Liver (tissue), 9 donors: Measurements from ENCODE around the gene CCDC126. TPM values are rescaled to one million over a fixed set of nuclear protein-coding genes. Genes with fewer than 3 reads are reported as not detected.

Experiments
- DNase-seq: peaks from one replicate; pipeline ENCODE4 v3.0.0-alpha.2; 2017; ENCODE audit warnings: low spot score
- H3K27ac ChIP-seq, 2 donors: one replicate each; pipeline ENCODE4 v1.7.0; 2013; ENCODE audit warnings: inconsistent platforms in 2 of 2, low read length in 2 of 2, control low read depth in 1 of 2, low read depth in 1 of 2, mild to moderate bottlenecking in 1 of 2
- H3K27me3 ChIP-seq, 4 donors: one replicate each; pipeline versions ENCODE4 v1.6.1 to v1.7.0; 2013; ENCODE audit warnings: low read length in 3 of 4, inconsistent platforms in 1 of 4, mild to moderate bottlenecking in 1 of 4, moderate library complexity in 1 of 4; ENCODE audit not compliant: control insufficient read depth in 4 of 4, insufficient read depth in 4 of 4
- H3K36me3 ChIP-seq, 4 donors: one replicate each; pipeline versions ENCODE4 v1.6.1 to v1.7.0; 2013; ENCODE audit warnings: low read length in 3 of 4, mild to moderate bottlenecking in 3 of 4, low read depth in 1 of 4, moderate library complexity in 1 of 4; ENCODE audit not compliant: control insufficient read depth in 4 of 4, insufficient read depth in 3 of 4
- H3K4me1 ChIP-seq, 4 donors: one replicate each; pipeline versions ENCODE4 v1.6.1 to v1.7.0; 2013; ENCODE audit warnings: low read length in 3 of 4, mild to moderate bottlenecking in 3 of 4, moderate library complexity in 1 of 4; ENCODE audit not compliant: control insufficient read depth in 4 of 4, insufficient read depth in 4 of 4
- H3K4me3 ChIP-seq, 3 donors: one replicate each; pipeline versions ENCODE4 v1.6.1 to v1.7.0; 2013; ENCODE audit warnings: low read length in 3 of 3, control low read depth in 1 of 3, low read depth in 1 of 3, mild to moderate bottlenecking in 1 of 3
- H3K9ac ChIP-seq, 2 donors: one replicate each; pipeline ENCODE4 v1.7.0; 2013; ENCODE audit warnings: low read length in 2 of 2, mild to moderate bottlenecking in 2 of 2, moderate library complexity in 2 of 2, control low read depth in 1 of 2, low read depth in 1 of 2
- H3K9me3 ChIP-seq, 4 donors: one replicate each; pipeline versions ENCODE4 v1.6.1 to v1.7.0; 2013; ENCODE audit warnings: low read length in 3 of 4; ENCODE audit not compliant: control insufficient read depth in 4 of 4
- EGR1 ChIP-seq, 2 donors: IDR thresholded peaks; 2 replicates each; pipeline ENCODE4 v1.6.1; 2016 to 2018; ENCODE audit warnings: antibody characterized with exemption in 2 of 2, low read depth in 2 of 2
- FOXA2 ChIP-seq: IDR thresholded peaks from 2 replicates; pipeline ENCODE4 v1.6.1; 2016; ENCODE audit warnings: antibody characterized with exemption
- GABPA ChIP-seq, 2 donors: IDR thresholded peaks in 1 of 2; conservative IDR thresholded peaks in 1 of 2; 2 replicates each; pipeline ENCODE4 v1.6.1; 2016; ENCODE audit warnings: antibody characterized with exemption in 2 of 2, mild to moderate bottlenecking in 1 of 2, moderate library complexity in 1 of 2
- HNF4A ChIP-seq, 2 donors: conservative IDR thresholded peaks; 2 replicates each; pipeline ENCODE4 v1.6.1; 2016; ENCODE audit warnings: antibody characterized with exemption in 2 of 2, mild to moderate bottlenecking in 2 of 2
- HNF4G ChIP-seq: IDR thresholded peaks from 2 replicates; pipeline ENCODE4 v1.6.1; 2016; ENCODE audit warnings: antibody characterized with exemption
- JUND ChIP-seq, 2 donors: IDR thresholded peaks; 2 replicates each; pipeline ENCODE4 v1.6.1; 2016; ENCODE audit warnings: antibody characterized with exemption in 2 of 2
- NR2F2 ChIP-seq: IDR thresholded peaks from 2 replicates; pipeline ENCODE4 v1.6.1; 2016; ENCODE audit warnings: antibody characterized with exemption
- RAD21 ChIP-seq, 2 donors: IDR thresholded peaks; 2 replicates each; pipeline ENCODE4 v1.6.1; 2016; ENCODE audit warnings: antibody characterized with exemption in 2 of 2, mild to moderate bottlenecking in 2 of 2
- RXRA ChIP-seq, 2 donors: IDR thresholded peaks; 2 replicates each; pipeline ENCODE4 v1.6.1; 2017 to 2018; ENCODE audit warnings: antibody characterized with exemption in 2 of 2, mild to moderate bottlenecking in 1 of 2
- SP1 ChIP-seq: IDR thresholded peaks from 2 replicates; pipeline ENCODE4 v1.6.1; 2018; ENCODE audit warnings: antibody characterized with exemption, mild to moderate bottlenecking
- TAF1 ChIP-seq: conservative IDR thresholded peaks from 2 replicates; pipeline ENCODE4 v1.6.1; 2016; ENCODE audit warnings: antibody characterized with exemption, mild to moderate bottlenecking
- YY1 ChIP-seq: IDR thresholded peaks from 2 replicates; pipeline ENCODE4 v1.6.1; 2016; ENCODE audit warnings: antibody characterized with exemption, mild to moderate bottlenecking
- polyA plus RNA-seq, 2 donors: library from polyadenylated mRNA; stranded (reverse) in 1 of 2; unstranded in 1 of 2; fragments of 200-250 nt in 1 of 2; fragments of >200 nt in 1 of 2; fragmentation: Nextera tagmentation in 1 of 2; extraction: Ambion mirVana in 1 of 2; gene quantifications; one replicate each; pipeline versions ENCODE4 v1.2.1 to v1.2.3, GENCODE V29; 2013 to 2015
- total RNA-seq, 2 donors: library from RNA; depleted of rRNA; stranded (reverse); fragments of >200 nt; gene quantifications; one replicate each; pipeline ENCODE4 v1.2.3, GENCODE V29; 2014
- TF ChIP-seq, protein P1 (sequence below): IDR thresholded peaks from 2 replicates; pipeline ENCODE4 v1.6.1; 2016; ENCODE audit warnings: antibody characterized with exemption
- TF ChIP-seq, protein P2 (sequence below): fragments of 150-350 bp; IDR thresholded peaks from 2 replicates; pipeline ENCODE4 v1.5.1; 2017; ENCODE audit warnings: improper control_type of control experiment, low read depth, low read length; ENCODE audit not compliant: missing input control
- TF ChIP-seq, protein P3 (sequence below): IDR thresholded peaks from 2 replicates; pipeline ENCODE4 v1.6.1; 2016; ENCODE audit warnings: antibody characterized with exemption
- TF ChIP-seq, protein P4 (sequence below): IDR thresholded peaks from 2 replicates; pipeline ENCODE4 v1.6.1; 2016; ENCODE audit warnings: antibody characterized with exemption
- TF ChIP-seq, protein P5 (sequence below): IDR thresholded peaks from 2 replicates; pipeline ENCODE4 v1.6.1; 2016; ENCODE audit warnings: antibody characterized with exemption, mild to moderate bottlenecking
- donor health status: healthy.
- donor health status: healthy.
- donor health status: healthy.
- donor health status: healthy.
- donor health status: healthy.

The CCDC126 gene
- total and polyA plus RNA-seq, 4 donors = 4.8 to 11.3 (median 7.8) TPM

DNA sequence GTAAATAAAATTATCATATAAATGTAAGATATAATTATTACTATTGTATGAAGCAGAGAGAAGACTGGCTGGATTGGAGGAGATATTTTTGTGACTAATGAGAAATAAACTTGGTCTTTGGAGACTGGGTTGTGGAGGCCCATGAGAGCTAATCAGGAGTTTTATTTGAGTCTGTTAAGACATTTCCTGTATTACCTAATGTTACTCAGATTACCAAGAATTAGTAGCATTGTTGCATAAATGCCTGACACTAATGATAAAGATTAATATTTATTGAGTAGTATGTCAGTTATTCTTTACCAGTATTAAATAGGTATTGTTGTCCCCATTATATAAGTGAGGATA lies 7.1 kb downstream of the CCDC126 start:
- no peak for DNase-seq
- H3K27me3 ChIP-seq = no peaks in the 10 kb centered on the region

DNA sequence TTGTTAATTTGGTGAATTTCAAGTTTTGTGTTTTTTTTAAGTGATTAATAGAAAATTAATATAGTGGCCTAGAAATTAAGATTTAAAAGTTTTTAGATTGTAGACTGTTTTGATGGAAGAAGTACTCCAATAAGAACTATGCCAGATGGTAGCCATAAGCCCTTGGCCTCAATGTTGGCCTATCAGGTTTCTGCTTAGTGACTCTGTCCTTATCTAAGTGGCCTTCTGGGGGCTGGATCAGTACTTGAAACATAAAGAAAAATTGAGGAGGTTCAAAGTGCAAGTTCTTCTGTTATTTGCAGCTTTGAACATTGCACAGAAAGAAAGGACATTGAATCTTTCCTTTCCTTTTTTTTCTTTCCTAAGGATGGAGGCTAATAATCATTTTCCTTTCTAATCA lies 9.9 kb downstream of the CCDC126 start:
- Histone ChIP-seq H3K9me3 (no peaks in the 10 kb centered on the region), H3K36me3 (peaks cover 0 to 2% (median 0%) of the 10 kb centered on the region in 4 donors), H3K4me1 (no peaks in the 10 kb centered on the region), H3K27me3 (no peaks in the 10 kb centered on the region), H3K27ac (no peak overlapping the region), H3K4me3 (no peak overlapping the region), H3K9ac (no peak overlapping the region)
- TF ChIP-seq, protein P1, sequence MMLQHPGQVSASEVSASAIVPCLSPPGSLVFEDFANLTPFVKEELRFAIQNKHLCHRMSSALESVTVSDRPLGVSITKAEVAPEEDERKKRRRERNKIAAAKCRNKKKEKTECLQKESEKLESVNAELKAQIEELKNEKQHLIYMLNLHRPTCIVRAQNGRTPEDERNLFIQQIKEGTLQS = no peak
- TF ChIP-seq JUND (IDR thresholded peaks at IDR 0.05) (no peak), HNF4A (conservative IDR thresholded peaks at IDR 0.05) (no peak), RAD21 (IDR thresholded peaks at IDR 0.05) (no peak), NR2F2 (no peak), SP1 (no peak), HNF4G (no peak), YY1 (no peak), GABPA (IDR thresholded peaks at IDR 0.05 in 1 of 2, conservative IDR thresholded peaks at IDR 0.05 in 1 of 2) (no peak), FOXA2 (no peak), EGR1 (IDR thresholded peaks at IDR 0.05; ENCODE audit: low read depth in 2 of 2) (no peak)
- TF ChIP-seq, protein P2, sequence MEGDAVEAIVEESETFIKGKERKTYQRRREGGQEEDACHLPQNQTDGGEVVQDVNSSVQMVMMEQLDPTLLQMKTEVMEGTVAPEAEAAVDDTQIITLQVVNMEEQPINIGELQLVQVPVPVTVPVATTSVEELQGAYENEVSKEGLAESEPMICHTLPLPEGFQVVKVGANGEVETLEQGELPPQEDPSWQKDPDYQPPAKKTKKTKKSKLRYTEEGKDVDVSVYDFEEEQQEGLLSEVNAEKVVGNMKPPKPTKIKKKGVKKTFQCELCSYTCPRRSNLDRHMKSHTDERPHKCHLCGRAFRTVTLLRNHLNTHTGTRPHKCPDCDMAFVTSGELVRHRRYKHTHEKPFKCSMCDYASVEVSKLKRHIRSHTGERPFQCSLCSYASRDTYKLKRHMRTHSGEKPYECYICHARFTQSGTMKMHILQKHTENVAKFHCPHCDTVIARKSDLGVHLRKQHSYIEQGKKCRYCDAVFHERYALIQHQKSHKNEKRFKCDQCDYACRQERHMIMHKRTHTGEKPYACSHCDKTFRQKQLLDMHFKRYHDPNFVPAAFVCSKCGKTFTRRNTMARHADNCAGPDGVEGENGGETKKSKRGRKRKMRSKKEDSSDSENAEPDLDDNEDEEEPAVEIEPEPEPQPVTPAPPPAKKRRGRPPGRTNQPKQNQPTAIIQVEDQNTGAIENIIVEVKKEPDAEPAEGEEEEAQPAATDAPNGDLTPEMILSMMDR = no peak
- TF ChIP-seq, protein P3, sequence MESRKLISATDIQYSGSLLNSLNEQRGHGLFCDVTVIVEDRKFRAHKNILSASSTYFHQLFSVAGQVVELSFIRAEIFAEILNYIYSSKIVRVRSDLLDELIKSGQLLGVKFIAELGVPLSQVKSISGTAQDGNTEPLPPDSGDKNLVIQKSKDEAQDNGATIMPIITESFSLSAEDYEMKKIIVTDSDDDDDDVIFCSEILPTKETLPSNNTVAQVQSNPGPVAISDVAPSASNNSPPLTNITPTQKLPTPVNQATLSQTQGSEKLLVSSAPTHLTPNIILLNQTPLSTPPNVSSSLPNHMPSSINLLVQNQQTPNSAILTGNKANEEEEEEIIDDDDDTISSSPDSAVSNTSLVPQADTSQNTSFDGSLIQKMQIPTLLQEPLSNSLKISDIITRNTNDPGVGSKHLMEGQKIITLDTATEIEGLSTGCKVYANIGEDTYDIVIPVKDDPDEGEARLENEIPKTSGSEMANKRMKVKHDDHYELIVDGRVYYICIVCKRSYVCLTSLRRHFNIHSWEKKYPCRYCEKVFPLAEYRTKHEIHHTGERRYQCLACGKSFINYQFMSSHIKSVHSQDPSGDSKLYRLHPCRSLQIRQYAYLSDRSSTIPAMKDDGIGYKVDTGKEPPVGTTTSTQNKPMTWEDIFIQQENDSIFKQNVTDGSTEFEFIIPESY = no peak
- TF ChIP-seq, protein P4, sequence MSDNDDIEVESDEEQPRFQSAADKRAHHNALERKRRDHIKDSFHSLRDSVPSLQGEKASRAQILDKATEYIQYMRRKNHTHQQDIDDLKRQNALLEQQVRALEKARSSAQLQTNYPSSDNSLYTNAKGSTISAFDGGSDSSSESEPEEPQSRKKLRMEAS = no peak
- DNase-seq = no peak

More for the DNA sequence above, 7.1 kb downstream of the CCDC126 start:
- Histone ChIP-seq H3K9me3 (no peaks in the 10 kb centered on the region), H3K9ac (no peak overlapping the region), H3K4me3 (no peak overlapping the region), H3K27ac (no peak overlapping the region), H3K4me1 (no peaks in the 10 kb centered on the region), H3K36me3 (peaks cover 0 to 2% (median 0%) of the 10 kb centered on the region in 4 donors)
- TF ChIP-seq RXRA (IDR thresholded peaks at IDR 0.05) = no peak
- no peak for TF ChIP-seq TAF1
- no peak for TF ChIP-seq YY1
- TF ChIP-seq, protein P1 = no peak
- no peak for TF ChIP-seq RAD21 (IDR thresholded peaks at IDR 0.05)
- TF ChIP-seq, protein P5, sequence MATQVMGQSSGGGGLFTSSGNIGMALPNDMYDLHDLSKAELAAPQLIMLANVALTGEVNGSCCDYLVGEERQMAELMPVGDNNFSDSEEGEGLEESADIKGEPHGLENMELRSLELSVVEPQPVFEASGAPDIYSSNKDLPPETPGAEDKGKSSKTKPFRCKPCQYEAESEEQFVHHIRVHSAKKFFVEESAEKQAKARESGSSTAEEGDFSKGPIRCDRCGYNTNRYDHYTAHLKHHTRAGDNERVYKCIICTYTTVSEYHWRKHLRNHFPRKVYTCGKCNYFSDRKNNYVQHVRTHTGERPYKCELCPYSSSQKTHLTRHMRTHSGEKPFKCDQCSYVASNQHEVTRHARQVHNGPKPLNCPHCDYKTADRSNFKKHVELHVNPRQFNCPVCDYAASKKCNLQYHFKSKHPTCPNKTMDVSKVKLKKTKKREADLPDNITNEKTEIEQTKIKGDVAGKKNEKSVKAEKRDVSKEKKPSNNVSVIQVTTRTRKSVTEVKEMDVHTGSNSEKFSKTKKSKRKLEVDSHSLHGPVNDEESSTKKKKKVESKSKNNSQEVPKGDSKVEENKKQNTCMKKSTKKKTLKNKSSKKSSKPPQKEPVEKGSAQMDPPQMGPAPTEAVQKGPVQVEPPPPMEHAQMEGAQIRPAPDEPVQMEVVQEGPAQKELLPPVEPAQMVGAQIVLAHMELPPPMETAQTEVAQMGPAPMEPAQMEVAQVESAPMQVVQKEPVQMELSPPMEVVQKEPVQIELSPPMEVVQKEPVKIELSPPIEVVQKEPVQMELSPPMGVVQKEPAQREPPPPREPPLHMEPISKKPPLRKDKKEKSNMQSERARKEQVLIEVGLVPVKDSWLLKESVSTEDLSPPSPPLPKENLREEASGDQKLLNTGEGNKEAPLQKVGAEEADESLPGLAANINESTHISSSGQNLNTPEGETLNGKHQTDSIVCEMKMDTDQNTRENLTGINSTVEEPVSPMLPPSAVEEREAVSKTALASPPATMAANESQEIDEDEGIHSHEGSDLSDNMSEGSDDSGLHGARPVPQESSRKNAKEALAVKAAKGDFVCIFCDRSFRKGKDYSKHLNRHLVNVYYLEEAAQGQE = no peak
- TF ChIP-seq SP1 = no peak
- no peak for TF ChIP-seq JUND (IDR thresholded peaks at IDR 0.05)
- TF ChIP-seq NR2F2 = no peak
